B cell (primary cell): Measurements from ENCODE around the gene TBXA2R. TPM values are rescaled to one million over a fixed set of nuclear protein-coding genes. Genes with fewer than 3 reads are reported as not detected.

Experiments
- ATAC-seq: fragments of 200-7000 bp; cut with Tn5 transposase; one replicate; pipeline ENCODE4 v1.10.0; 2021; ENCODE audit warnings: low read depth, mild to moderate bottlenecking, moderate number of reproducible peaks, moderate library complexity
- CTCF ChIA-PET: fragments of 350-600 bp; sonication (Branson Sonifier 250); formaldehyde crosslinking; loops from one replicate; lab custom pipeline; 2021; ENCODE audit warnings: antibody characterized with exemption, inconsistent platforms; lab: Charles Lee
- POLR2A ChIA-PET: fragments of 350-600 bp; sonication (Branson Sonifier 250); formaldehyde crosslinking; loops from one replicate; lab custom pipeline; 2021; ENCODE audit warnings: antibody characterized with exemption; lab: Charles Lee
- DNase-seq: peaks from one replicate; pipeline ENCODE4 v3.0.0; 2013
- H2AFZ ChIP-seq: 2 replicates; pipeline ENCODE4 v1.6.1; 2012; ENCODE audit warnings: mild to moderate bottlenecking, low read depth, low read length; ENCODE audit not compliant: insufficient read depth, poor library complexity, severe bottlenecking
- H3K27ac ChIP-seq, 2 donors: 1 replicate in 1 of 2; 2 replicates in 1 of 2; pipeline ENCODE4 v1.5.1; 2012 to 2013; ENCODE audit warnings: low read length in 2 of 2, mild to moderate bottlenecking in 2 of 2, moderate library complexity in 1 of 2
- H3K27me3 ChIP-seq, 4 experiments: fragments of 200-600 bp in 1 of 4; sonication (generic) in 1 of 4; replicated peaks in 1 of 4; 1 replicate in 2 of 4; 2 replicates in 2 of 4; pipeline versions ENCODE4 v1.6.1 to v1.7.0; 2013 to 2016; ENCODE audit warnings: low read length in 3 of 4, mild to moderate bottlenecking in 2 of 4, mixed read lengths in 1 of 4, moderate library complexity in 1 of 4; ENCODE audit not compliant: insufficient read depth in 4 of 4, control insufficient read depth in 3 of 4; ENCODE audit errors: control extremely low read depth in 1 of 4
- H3K36me3 ChIP-seq, 2 experiments: replicated peaks in 1 of 2; 1 replicate in 1 of 2; 2 replicates in 1 of 2; pipeline versions ENCODE4 v1.6.1 to v1.7.1; 2013; ENCODE audit warnings: low read length in 1 of 2; ENCODE audit not compliant: insufficient read depth in 2 of 2, control insufficient read depth in 1 of 2; ENCODE audit errors: control extremely low read depth in 1 of 2, extremely low read depth in 1 of 2
- H3K4me1 ChIP-seq, 2 donors: fragments of 200-600 bp in 1 of 2; sonication (generic) in 1 of 2; 1 replicate in 1 of 2; 2 replicates in 1 of 2; pipeline versions ENCODE4 v1.5.1 to v1.6.1; 2013 to 2017; ENCODE audit warnings: low read length in 2 of 2; ENCODE audit not compliant: control insufficient read depth in 2 of 2, insufficient read depth in 2 of 2
- H3K4me2 ChIP-seq: replicated peaks from 2 replicates; pipeline ENCODE3; 2012; ENCODE audit warnings: mild to moderate bottlenecking, low read depth, low read length; ENCODE audit not compliant: poor library complexity, severe bottlenecking
- H3K4me3 ChIP-seq, 5 experiments: fragments of 200-600 bp in 1 of 5; sonication (generic) in 1 of 5; 1 replicate in 3 of 5; 2 replicates in 2 of 5; pipeline versions ENCODE4 v1.5.1 to v1.7.0; 2011 to 2016; ENCODE audit warnings: low read length in 4 of 5, mild to moderate bottlenecking in 4 of 5, low read depth in 2 of 5, control low read depth in 1 of 5, moderate library complexity in 1 of 5; ENCODE audit not compliant: insufficient read depth in 1 of 5; ENCODE audit errors: control extremely low read depth in 1 of 5, extremely low read depth in 1 of 5
- H3K79me2 ChIP-seq: fragments of 200-600 bp; sonication (generic); one replicate; pipeline ENCODE4 v1.6.0; 2016; ENCODE audit warnings: low read length; ENCODE audit not compliant: control insufficient read depth, insufficient read depth
- H3K9ac ChIP-seq: fragments of 200-600 bp; sonication (generic); 2 replicates; pipeline ENCODE4 v1.6.1; 2017; ENCODE audit warnings: mild to moderate bottlenecking, low read length, moderate library complexity
- H3K9me3 ChIP-seq, 3 donors: one replicate each; pipeline versions ENCODE4 v1.6.1 to v1.7.1; 2013; ENCODE audit warnings: low read length in 2 of 3; ENCODE audit not compliant: control insufficient read depth in 2 of 3, insufficient read depth in 1 of 3; ENCODE audit errors: control extremely low read depth in 1 of 3
- H4K20me1 ChIP-seq: 2 replicates; pipeline ENCODE4 v1.6.0; 2012; ENCODE audit warnings: mild to moderate bottlenecking, low read length; ENCODE audit not compliant: insufficient read depth, control insufficient read depth, poor library complexity, severe bottlenecking
- H3K27ac Mint-ChIP-seq: one replicate; pipeline ENCODE4 v1.8.0; 2021; ENCODE audit warnings: mixed read lengths
- H3K27me3 Mint-ChIP-seq: one replicate; pipeline ENCODE4 v1.8.0; 2021; ENCODE audit warnings: mixed read lengths
- H3K4me1 Mint-ChIP-seq: one replicate; pipeline ENCODE4 v1.8.0; 2021; ENCODE audit warnings: mixed read lengths
- H3K4me3 Mint-ChIP-seq: one replicate; pipeline ENCODE4 v1.8.0; 2021; ENCODE audit warnings: mixed read lengths
- H3K9me3 Mint-ChIP-seq: one replicate; pipeline ENCODE4 v1.8.0; 2022; ENCODE audit warnings: mixed read lengths; ENCODE audit not compliant: insufficient read depth
- CTCF ChIP-seq: fragments of 200-600 bp; IDR thresholded peaks from one replicate; pipeline ENCODE4 v1.8.0; 2022; ENCODE audit warnings: antibody characterized with exemption, mild to moderate bottlenecking
- EZH2 ChIP-seq: IDR thresholded peaks from 2 replicates; pipeline ENCODE4 v1.6.1; 2012; ENCODE audit warnings: borderline replicate concordance, low read depth, mild to moderate bottlenecking, moderate library complexity, low read length; ENCODE audit not compliant: insufficient read depth, poor library complexity, severe bottlenecking
- WGBS: methylation state at CpG from one replicate; pipeline ENCODE4 v1.1.5; 2013; ENCODE audit warnings: missing lambda C conversion rate; ENCODE audit not compliant: insufficient coverage; 5-methylcytosine and 5-hydroxymethylcytosine counted together
- intact Hi-C: fragments of 100-400 bp; cut with micrococcal nuclease; formaldehyde crosslinking; loops from one replicate; pipeline ENCODE4 v1.10.0; 2022
- polyA plus RNA-seq: library from polyadenylated mRNA; depleted of rRNA; stranded (reverse); fragments of >200 nt; gene quantifications from 2 replicates; pipeline ENCODE4 v1.2.3, GENCODE V29; 2012
- total RNA-seq, 2 donors: library from RNA; stranded (reverse); fragments of 120-200 nt in 1 of 2; gene quantifications; 1 replicate in 1 of 2; 2 replicates in 1 of 2; pipeline versions ENCODE4 v1.2.3 to v1.2.4, GENCODE V29; 2013 to 2022

Gene TBXA2R
- total and polyA plus RNA-seq, 2 donors (not counting 1 experiment from before 2014, with no cell fraction given): 3.9 to 7.9 TPM

GRCh38 chr19:3606174-3606689 lies 443 bp downstream of the TBXA2R start:
- POLR2A ChIA-PET: no interaction called here
- peak overlapping the region; percentile 49 to 71 (median 65) for H3K4me3 ChIP-seq

More at GRCh38 chr19:3606174-3606689, 443 bp downstream of the TBXA2R start:
- peaks cover 0 to 25% (median 0%) of the 10 kb centered on the region in 3 donors for H3K9me3 ChIP-seq
- DNase-seq: peak; percentile 47
- peaks cover 0 to 4% (median 0%) of the 10 kb centered on the region in 4 experiments for H3K27me3 ChIP-seq
- CTCF ChIA-PET: interaction anchor here (0.6 kb wide), 1 partner anchor 96 kb away, joined by 4 read pairs; no protein-coding TSS in a partner anchor
- TF ChIP-seq CTCF: no peak
- no peak for TF ChIP-seq EZH2
- H3K9me3 Mint-ChIP-seq: no peaks in the 10 kb centered on the region
- peak overlapping the region; percentile 97 for H3K4me2 ChIP-seq
- H3K27ac ChIP-seq: peak overlapping the region in 1 of 2 donors; percentile 55
- peak; percentile 34 for ATAC-seq
- H3K9ac ChIP-seq: peak overlapping the region; percentile 74
- no peak overlapping the region for H3K27ac Mint-ChIP-seq
- under 1% methylated on average over 34 of the region's 35 CpGs for WGBS
- H3K4me1 Mint-ChIP-seq: peaks cover 21% of the 10 kb centered on the region
- no peak overlapping the region for H3K4me3 Mint-ChIP-seq
- peaks cover 0 to 6% of the 10 kb centered on the region in 2 experiments for H3K36me3 ChIP-seq
- H4K20me1 ChIP-seq: no peaks in the 10 kb centered on the region
- H2AFZ ChIP-seq: peak overlapping the region; percentile 84
- H3K79me2 ChIP-seq: peaks cover 7% of the 10 kb centered on the region
- H3K4me1 ChIP-seq: peaks cover 36 to 49% of the 10 kb centered on the region in 2 donors
- intact Hi-C loops: loop anchor here (5.0 kb wide), 1 partner anchor 49 kb away; the partner anchor contains the start of gene MFSD12
- H3K27me3 Mint-ChIP-seq: no peaks in the 10 kb centered on the region
